Pancreas (tissue), 10 donors: ENCODE measurements around the gene RAB3GAP2. TPM values are rescaled to one million over a fixed set of nuclear protein-coding genes. Genes with fewer than 3 reads are reported as not detected.
A peak's percentile ranks its signal among the peaks of the same experiment; 100 is the strongest.
"Not testable (repeated sequence)": the region's sequence is repeated elsewhere in the genome, so short reads cannot be mapped to it uniquely, and the experiment has no call there.

Experiments used
- ATAC-seq, 4 donors: fragments of 200-7000 bp; cut with Tn5 transposase; one replicate each; pipeline versions ENCODE4 v1.8.0 to v1.9.1; 2020; ENCODE audit warnings: mild to moderate bottlenecking in 4 of 4, moderate library complexity in 4 of 4
- DNase-seq, 6 donors: peaks; one replicate each; pipeline ENCODE4 v3.0.0-alpha.2; 2020
- FAIRE-seq: peaks from 2 replicates; lab custom pipeline; 2012; peaks lifted over from hg19 to GRCh38; lab: Jason Lieb, UNC
- H3K27ac ChIP-seq, 4 donors: fragments of 200-600 bp; sonication (generic); 1 replicate in 3 of 4; 2 replicates in 1 of 4; pipeline versions ENCODE4 v1.5.0 to v1.8.0; 2020
- H3K27me3 ChIP-seq, 4 donors: fragments of 200-600 bp; one replicate each; pipeline ENCODE4 v1.8.0; 2021
- H3K36me3 ChIP-seq, 3 donors: fragments of 200-600 bp; sonication (generic) in 1 of 3; one replicate each; pipeline versions ENCODE4 v1.5.0 to v1.8.0; 2020 to 2021
- H3K4me1 ChIP-seq, 3 donors: fragments of 200-600 bp; one replicate each; pipeline ENCODE4 v1.8.0; 2021
- H3K4me3 ChIP-seq, 4 donors: fragments of 200-600 bp; sonication (generic) in 2 of 4; one replicate each; pipeline versions ENCODE4 v1.5.0 to v1.8.0; 2020 to 2021
- H3K9me3 ChIP-seq, 4 donors: fragments of 200-600 bp; one replicate each; pipeline ENCODE4 v1.8.0; 2021
- CTCF ChIP-seq, 4 donors: fragments of 200-600 bp; sonication (generic) in 3 of 4; IDR thresholded peaks; one replicate each; pipeline versions ENCODE4 v1.5.0 to v1.8.0; 2021; ENCODE audit warnings: antibody characterized with exemption in 4 of 4
- WGBS, 2 donors: extraction: QIAGEN DNeasy Blood & Tissue Kit; methylation state at CpG; one replicate each; pipeline ENCODE4 v1.1.7; 2013; 5-methylcytosine and 5-hydroxymethylcytosine counted together
- intact Hi-C, 3 donors: fragments of 100-400 bp; cut with DNase I; formaldehyde crosslinking; loops; one replicate each; pipeline versions ENCODE4 v1.11.1 to v1.14.2; 2022
- polyA plus RNA-seq, 2 donors: library from polyadenylated mRNA; stranded (reverse); fragments of 200-250 nt; gene quantifications; one replicate each; pipeline ENCODE4 v1.2.3, GENCODE V29; 2013
- total RNA-seq, 6 donors: library from RNA; stranded (reverse); fragmentation: NEBNext Ultra II Directional in 4 of 6; extraction: Animal tissue kit (Norgen Biotek cat#: 25700) in 4 of 6; gene quantifications; one replicate each; pipeline versions ENCODE4 v1.2.1 to v1.2.4, GENCODE V29; 2021 to 2023
- donor health status: healthy with polysubstance abuse.
- donor health status: DM: no; HTN: no; CAD: no; lungs with moderate emphysema.
- donor health status: DM: no; HTN: no; CAD: no.
- donor health status: control.
- donor health status: control.
- donor health status: Bipolar disorder and iron deficiency.
- donor health status: DM: yes; HTN: yes; CAD: no.
- donor health status: DM: no; HTN: no; CAD: no.
- donor health status: DM: no; HTN: no; CAD: no.
- donor health status: DM: yes; HTN: yes; CAD: no.

The RAB3GAP2 gene
- total and polyA plus RNA-seq, 8 donors: 4.8 to 26.2 (median 15.1) TPM

GRCh38 chr1:220317161-220317560 is 44.9 kb upstream of the RAB3GAP2 start:
- no peak for ATAC-seq
- Histone ChIP-seq H3K27ac (no peak overlapping the region), H3K9me3 (no peaks in the 10 kb centered on the region), H3K4me3 (no peak overlapping the region), H3K4me1 (no peaks in the 10 kb centered on the region), H3K36me3 (no peaks in the 10 kb centered on the region), H3K27me3 (no peaks in the 10 kb centered on the region)
- no peak for TF ChIP-seq CTCF (IDR thresholded peaks at IDR 0.05)
- intact Hi-C loops: loop anchor here in 1 of 3 donors (10.0 kb wide), 1 partner anchor 468 kb away; the partner anchor contains the start of gene MTARC1
- FAIRE-seq: no peak
- 45 to 58% methylated on average over 4 of the region's 4 CpGs for WGBS, 2 donors
- no peak for DNase-seq

- FAIRE-seq (no peak), DNase-seq (no peak), ATAC-seq (no peak)
- no peaks in the 10 kb centered on the region for H3K4me1 ChIP-seq
- H3K36me3 ChIP-seq: no peaks in the 10 kb centered on the region
- WGBS, 2 donors: 84 to 87% methylated on average over 3 of the region's 3 CpGs
- no peaks in the 10 kb centered on the region for H3K27me3 ChIP-seq
- intact Hi-C loops: loop anchor here in 1 of 3 donors (10.0 kb wide), 1 partner anchor 468 kb away; the partner anchor contains the start of gene MTARC1
- H3K4me3 ChIP-seq: no peak overlapping the region
- no peaks in the 10 kb centered on the region for H3K9me3 ChIP-seq
- no peak overlapping the region for H3K27ac ChIP-seq
- TF ChIP-seq CTCF (IDR thresholded peaks at IDR 0.05): no peak
Observed at GRCh38 chr1:220316305-220316704, 44.1 kb upstream of the RAB3GAP2 start.

- ATAC-seq (no peak), DNase-seq (no peak), FAIRE-seq (no peak)
- Histone ChIP-seq H3K36me3 (no peaks in the 10 kb centered on the region), H3K4me3 (no peak overlapping the region), H3K27me3 (no peaks in the 10 kb centered on the region), H3K4me1 (no peaks in the 10 kb centered on the region), H3K27ac (no peak overlapping the region), H3K9me3 (no peaks in the 10 kb centered on the region)
- intact Hi-C loops: loop anchor here in 1 of 3 donors (10.0 kb wide), 1 partner anchor 470 kb away; the partner anchor contains the start of gene MTARC1
- no peak for TF ChIP-seq CTCF (IDR thresholded peaks at IDR 0.05)
- 68 to 75% methylated on average over 4 of the region's 4 CpGs for WGBS, 2 donors
Observed at GRCh38 chr1:220315070-220315839, 43.0 kb upstream of the RAB3GAP2 start.

GRCh38 chr1:220313576-220313975 is 41.3 kb upstream of the RAB3GAP2 start:
- intact Hi-C loops: loop anchor here in 1 of 3 donors (10.0 kb wide), 1 partner anchor 471 kb away; the partner anchor contains the start of gene MTARC1
- no peak for FAIRE-seq

GRCh38 chr1:220310147-220310546 is 37.9 kb upstream of the RAB3GAP2 start:
- FAIRE-seq, H3K4me3 ChIP-seq, ATAC-seq, H3K4me1 ChIP-seq, H3K27ac ChIP-seq, H3K27me3 ChIP-seq, H3K36me3 ChIP-seq, H3K9me3 ChIP-seq, DNase-seq: not testable (repeated sequence)
- intact Hi-C loops: loop anchor here in 1 of 3 donors (10.0 kb wide), 1 partner anchor 475 kb away; the partner anchor contains the start of gene MTARC1
- 72 to 77% methylated on average over 4 of the region's 4 CpGs for WGBS, 2 donors

More at GRCh38 chr1:220313576-220313975, 41.3 kb upstream of the RAB3GAP2 start:
- no peaks in the 10 kb centered on the region for H3K4me1 ChIP-seq
- 36 to 45% methylated on average over 1 of the region's 1 CpG for WGBS, 2 donors
- no peaks in the 10 kb centered on the region for H3K36me3 ChIP-seq
- H3K27ac ChIP-seq: no peak overlapping the region
- no peaks in the 10 kb centered on the region for H3K27me3 ChIP-seq
- peak in 2 of 4 donors; percentile 12 to 24 for ATAC-seq
- no peak overlapping the region for H3K4me3 ChIP-seq
- no peak for DNase-seq
- no peaks in the 10 kb centered on the region for H3K9me3 ChIP-seq
- no peak for TF ChIP-seq CTCF (IDR thresholded peaks at IDR 0.05)
